Measurements from ENCODE around the gene CSMD2. TPM values are rescaled to one million over a fixed set of nuclear protein-coding genes. Genes with fewer than 3 reads are reported as not detected.

The CSMD2 gene
- total RNA-seq, 1 donor from 2014 or later = 0.27 TPM

- Mint-ChIP-seq H3K27me3 (ENCODE audit: unreplicated experiment) (no peaks in the 10 kb centered on the region), H3K27ac (ENCODE audit: unreplicated experiment) (no peak overlapping the region), H3K4me3 (ENCODE audit: unreplicated experiment) (peak overlapping the region; percentile 7), H3K9me3 (ENCODE audit: unreplicated experiment) (peaks cover 7% of the 10 kb centered on the region), H3K4me1 (ENCODE audit: low read depth, unreplicated experiment) (peaks cover 21% of the 10 kb centered on the region), H3K36me3 (ENCODE audit: unreplicated experiment) (no peaks in the 10 kb centered on the region)
- DNase-seq = no peak
- TF ChIP-seq CTCF (IDR thresholded peaks at IDR 0.05; ENCODE audit: partially characterized antibody, unreplicated experiment) = no peak
Measured at GRCh38 chr1:33468967-33469366, 696.1 kb downstream of the CSMD2 start.

- no peak for TF ChIP-seq CTCF (IDR thresholded peaks at IDR 0.05; ENCODE audit: partially characterized antibody, unreplicated experiment)
- peaks cover 21% of the 10 kb centered on the region for H3K4me1 Mint-ChIP-seq (ENCODE audit: low read depth, unreplicated experiment)
- H3K27ac Mint-ChIP-seq (ENCODE audit: unreplicated experiment) = no peak overlapping the region
- DNase-seq = no peak
- H3K4me3 Mint-ChIP-seq (ENCODE audit: unreplicated experiment) = peak overlapping the region; percentile 7
- H3K36me3 Mint-ChIP-seq (ENCODE audit: unreplicated experiment) = no peaks in the 10 kb centered on the region
- H3K9me3 Mint-ChIP-seq (ENCODE audit: unreplicated experiment) = peaks cover 6% of the 10 kb centered on the region
- no peaks in the 10 kb centered on the region for H3K27me3 Mint-ChIP-seq (ENCODE audit: unreplicated experiment)
Measured at GRCh38 chr1:33468531-33468930, 696.5 kb downstream of the CSMD2 start.

GRCh38 chr1:33468011-33468410, 697.0 kb downstream of the CSMD2 start:
- H3K9me3 Mint-ChIP-seq (ENCODE audit: unreplicated experiment) = peaks cover 4% of the 10 kb centered on the region
- H3K4me1 Mint-ChIP-seq (ENCODE audit: low read depth, unreplicated experiment) = peaks cover 19% of the 10 kb centered on the region
- H3K36me3 Mint-ChIP-seq (ENCODE audit: unreplicated experiment) = no peaks in the 10 kb centered on the region
- no peak overlapping the region for H3K27ac Mint-ChIP-seq (ENCODE audit: unreplicated experiment)
- TF ChIP-seq CTCF (IDR thresholded peaks at IDR 0.05; ENCODE audit: partially characterized antibody, unreplicated experiment) = no peak
- no peaks in the 10 kb centered on the region for H3K27me3 Mint-ChIP-seq (ENCODE audit: unreplicated experiment)
- H3K4me3 Mint-ChIP-seq (ENCODE audit: unreplicated experiment) = no peak overlapping the region
- no peak for DNase-seq

- H3K27ac Mint-ChIP-seq (ENCODE audit: unreplicated experiment) = no peak overlapping the region
- no peaks in the 10 kb centered on the region for H3K27me3 Mint-ChIP-seq (ENCODE audit: unreplicated experiment)
- H3K9me3 Mint-ChIP-seq (ENCODE audit: unreplicated experiment) = peaks cover 2% of the 10 kb centered on the region
- no peaks in the 10 kb centered on the region for H3K36me3 Mint-ChIP-seq (ENCODE audit: unreplicated experiment)
- no peak for TF ChIP-seq CTCF (IDR thresholded peaks at IDR 0.05; ENCODE audit: partially characterized antibody, unreplicated experiment)
- no peak for DNase-seq
- no peak overlapping the region for H3K4me3 Mint-ChIP-seq (ENCODE audit: unreplicated experiment)
- peaks cover 16% of the 10 kb centered on the region for H3K4me1 Mint-ChIP-seq (ENCODE audit: low read depth, unreplicated experiment)
Measured at GRCh38 chr1:33466159-33466558, 698.9 kb downstream of the CSMD2 start.

- TF ChIP-seq CTCF (IDR thresholded peaks at IDR 0.05; ENCODE audit: partially characterized antibody, unreplicated experiment) = no peak
- no peak for DNase-seq
- H3K27ac Mint-ChIP-seq (ENCODE audit: unreplicated experiment) = no peak overlapping the region
- no peaks in the 10 kb centered on the region for H3K27me3 Mint-ChIP-seq (ENCODE audit: unreplicated experiment)
- peaks cover 2% of the 10 kb centered on the region for H3K9me3 Mint-ChIP-seq (ENCODE audit: unreplicated experiment)
- H3K4me1 Mint-ChIP-seq (ENCODE audit: low read depth, unreplicated experiment) = peaks cover 10% of the 10 kb centered on the region
- H3K36me3 Mint-ChIP-seq (ENCODE audit: unreplicated experiment) = no peaks in the 10 kb centered on the region
- no peak overlapping the region for H3K4me3 Mint-ChIP-seq (ENCODE audit: unreplicated experiment)
Measured at GRCh38 chr1:33465316-33465715, 699.7 kb downstream of the CSMD2 start.

Measured in glutamatergic neuron (in vitro differentiated cells).